HG03060 (cell line): ENCODE results near the gene CEMP1.
A peak's percentile ranks its signal among the peaks of the same experiment; 100 is the strongest.

ENCODE experiments used
- ATAC-seq: cut with Tn5 transposase; IDR thresholded peaks from one replicate; pipeline ENCODE4 v1.9.1; 2021; ENCODE audit warnings: low read depth, moderate number of reproducible peaks; ENCODE audit not compliant: unreplicated experiment

CEMP1 gene

GRCh38 chr16:2520784-2521531 is 10.2 kb downstream of the CEMP1 start:
- no peak for ATAC-seq

GRCh38 chr16:2520097-2520783 is 11.0 kb downstream of the CEMP1 start, which contains the start of gene AMDHD2:
Gene AMDHD2, plus strand, starts transcription at chr16:2520371. Its CDS starts 88 bp downstream, at chr16:2520459.
- ATAC-seq: no peak

GRCh38 chr16:2519711-2520080 is 11.5 kb downstream of the CEMP1 start:
- ATAC-seq: no peak

- no peak for ATAC-seq
Measured at GRCh38 chr16:2518823-2519710, 12.1 kb downstream of the CEMP1 start.

- ATAC-seq: no peak
Measured at GRCh38 chr16:2517954-2518605, 13.1 kb downstream of the CEMP1 start.

- no peak for ATAC-seq
Measured at GRCh38 chr16:2516391-2517240, 14.6 kb downstream of the CEMP1 start.

GRCh38 chr16:2515180-2515851 is 15.9 kb downstream of the CEMP1 start:
- ATAC-seq: no peak

GRCh38 chr16:2514333-2515179 is 16.7 kb downstream of the CEMP1 start:
- no peak for ATAC-seq

GRCh38 chr16:2513405-2514332 is 17.5 kb downstream of the CEMP1 start, which contains the start of gene ATP6V0C:
Gene ATP6V0C, plus strand, starts transcription at chr16:2513952. Its CDS starts 152 bp downstream, at chr16:2514104.
- peak; percentile 44 for ATAC-seq

GRCh38 chr16:2512735-2513404 is 18.3 kb downstream of the CEMP1 start:
- ATAC-seq: no peak

GRCh38 chr16:2511996-2512734 is 19.0 kb downstream of the CEMP1 start:
- no peak for ATAC-seq

- ATAC-seq: no peak
Measured at GRCh38 chr16:2511128-2511800, 19.9 kb downstream of the CEMP1 start.

- no peak for ATAC-seq
Measured at GRCh38 chr16:2508722-2509400, 22.3 kb downstream of the CEMP1 start.

- no peak for ATAC-seq
Measured at GRCh38 chr16:2507665-2508064, 23.5 kb downstream of the CEMP1 start.
